ENCODE data around the gene MND1.

GRCh38 chr4:153418121-153418520, 73.6 kb downstream of the MND1 start:
- no peak for TF ChIP-seq YY1 (IDR thresholded peaks at IDR 0.05; ENCODE audit: insufficient read depth, insufficient read length)
- TF ChIP-seq SUZ12 (IDR thresholded peaks at IDR 0.05; ENCODE audit: extremely low read depth, insufficient read depth, insufficient read length), result no peak
- TF ChIP-seq ZNF274 (IDR thresholded peaks at IDR 0.05; ENCODE audit: low read depth, low read length), result no peak

Measured in NT2/D1 (cell line).